ENCODE results near the gene KIT. TPM values are rescaled to one million over a fixed set of nuclear protein-coding genes. Genes with fewer than 3 reads are reported as not detected.

Gene KIT
- total RNA-seq, 2 experiments from 2014 or later: 0.05 to 0.36 TPM

DNA sequence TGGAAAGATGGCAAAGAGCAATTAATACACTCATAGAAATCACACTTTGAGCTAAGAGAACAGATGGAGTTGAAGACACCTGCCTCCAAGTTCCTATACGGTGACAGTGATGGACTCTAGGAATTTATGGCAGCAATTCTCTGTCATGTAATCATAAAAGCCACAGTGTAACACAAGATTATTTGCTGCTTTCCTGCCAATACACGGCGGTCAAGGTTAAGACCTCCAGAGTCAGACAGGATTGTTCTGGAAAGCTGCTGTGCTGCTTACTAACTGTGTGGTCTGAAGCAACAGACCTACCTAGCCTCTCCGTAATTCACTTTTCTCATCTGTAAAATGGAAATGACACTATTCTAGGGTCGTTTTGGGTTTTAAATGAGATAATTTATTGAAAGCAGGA is 14.6 kb upstream of the KIT start:
- intact Hi-C loops (cut with DNase I, micrococcal nuclease): no loop called here
- no peak for ATAC-seq (ENCODE audit: poor library complexity)
- Histone ChIP-seq H3K27ac (ENCODE audit: low read depth in 1 of 2, low read length in 2 of 2) (no peak overlapping the region), H3K4me3 (ENCODE audit: low read length) (no peak overlapping the region), H3K4me1 (ENCODE audit: insufficient read depth, low read length) (no peaks in the 10 kb centered on the region), H3K9me3 (ENCODE audit: control insufficient read depth in 1 of 2, insufficient read depth in 1 of 2, low read length in 2 of 2) (no peaks in the 10 kb centered on the region), H3K27me3 (ENCODE audit: control insufficient read depth in 1 of 2, insufficient read depth in 2 of 2, low read length in 2 of 2) (no peaks in the 10 kb centered on the region), H3K36me3 (ENCODE audit: insufficient read depth, low read length) (no peaks in the 10 kb centered on the region)
- no peaks in the 10 kb centered on the region for H3K4me1 Mint-ChIP-seq (ENCODE audit: low read depth)
- DNase-seq: no peak
- TF ChIP-seq, protein P1, sequence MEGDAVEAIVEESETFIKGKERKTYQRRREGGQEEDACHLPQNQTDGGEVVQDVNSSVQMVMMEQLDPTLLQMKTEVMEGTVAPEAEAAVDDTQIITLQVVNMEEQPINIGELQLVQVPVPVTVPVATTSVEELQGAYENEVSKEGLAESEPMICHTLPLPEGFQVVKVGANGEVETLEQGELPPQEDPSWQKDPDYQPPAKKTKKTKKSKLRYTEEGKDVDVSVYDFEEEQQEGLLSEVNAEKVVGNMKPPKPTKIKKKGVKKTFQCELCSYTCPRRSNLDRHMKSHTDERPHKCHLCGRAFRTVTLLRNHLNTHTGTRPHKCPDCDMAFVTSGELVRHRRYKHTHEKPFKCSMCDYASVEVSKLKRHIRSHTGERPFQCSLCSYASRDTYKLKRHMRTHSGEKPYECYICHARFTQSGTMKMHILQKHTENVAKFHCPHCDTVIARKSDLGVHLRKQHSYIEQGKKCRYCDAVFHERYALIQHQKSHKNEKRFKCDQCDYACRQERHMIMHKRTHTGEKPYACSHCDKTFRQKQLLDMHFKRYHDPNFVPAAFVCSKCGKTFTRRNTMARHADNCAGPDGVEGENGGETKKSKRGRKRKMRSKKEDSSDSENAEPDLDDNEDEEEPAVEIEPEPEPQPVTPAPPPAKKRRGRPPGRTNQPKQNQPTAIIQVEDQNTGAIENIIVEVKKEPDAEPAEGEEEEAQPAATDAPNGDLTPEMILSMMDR (IDR thresholded peaks at IDR 0.05): no peak
- no peak overlapping the region for H3K4me3 Mint-ChIP-seq
- no peaks in the 10 kb centered on the region for H3K36me3 Mint-ChIP-seq (ENCODE audit: low read depth)
- H3K27me3 Mint-ChIP-seq: no peaks in the 10 kb centered on the region
- CTCF ChIA-PET: no interaction called here
- no peak overlapping the region for H3K27ac Mint-ChIP-seq
- POLR2A ChIA-PET: no interaction called here
- H3K9me3 Mint-ChIP-seq: no peaks in the 10 kb centered on the region

DNA sequence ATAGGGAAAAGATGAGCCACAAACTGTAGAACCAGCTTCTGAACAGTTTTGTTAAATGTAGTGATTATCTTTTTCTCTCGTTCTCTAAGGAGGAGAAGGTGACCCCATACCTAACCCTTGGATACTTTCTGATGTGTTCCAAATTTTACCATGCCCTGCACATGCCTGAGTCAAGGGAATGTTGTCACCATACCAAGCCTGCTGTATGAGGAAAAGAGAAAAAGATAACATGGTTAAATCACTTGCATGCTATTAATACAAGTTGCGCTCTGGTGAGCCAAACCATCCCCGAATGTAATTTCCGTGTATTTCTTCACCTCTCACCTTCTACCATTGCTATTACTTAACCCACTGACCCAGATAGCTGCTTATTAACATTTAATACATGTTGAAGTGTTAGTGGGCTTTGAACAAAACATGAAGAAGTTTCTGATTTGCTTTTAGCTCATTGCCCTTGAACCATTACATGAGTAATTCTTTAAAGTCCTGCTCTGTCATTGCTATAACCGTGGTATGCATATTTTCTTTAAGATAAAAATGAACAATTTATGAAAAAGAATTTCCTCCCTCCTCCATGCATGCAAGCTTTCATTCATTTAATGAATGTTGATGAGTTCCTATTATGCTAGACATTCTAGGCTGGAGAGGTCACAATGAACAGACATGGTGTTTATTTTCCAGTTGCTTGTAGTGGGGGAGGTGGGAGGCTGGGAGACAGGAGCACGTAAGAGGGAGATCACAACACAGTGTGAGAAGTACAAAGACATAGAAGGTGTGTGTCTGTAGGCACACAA is 13.6 kb upstream of the KIT start:
- no peaks in the 10 kb centered on the region for H3K27me3 ChIP-seq (ENCODE audit: control insufficient read depth in 1 of 2, insufficient read depth in 2 of 2, low read length in 2 of 2)
- intact Hi-C loops (cut with DNase I, micrococcal nuclease): no loop called here
- DNase-seq (no peak), ATAC-seq (ENCODE audit: poor library complexity) (no peak)
- TF ChIP-seq, protein P1 (IDR thresholded peaks at IDR 0.05): no peak
- H3K4me3 Mint-ChIP-seq: no peak overlapping the region
- H3K27me3 Mint-ChIP-seq: no peaks in the 10 kb centered on the region
- no peak overlapping the region for H3K4me3 ChIP-seq (ENCODE audit: low read length)
- CTCF ChIA-PET: no interaction called here
- H3K27ac ChIP-seq (ENCODE audit: low read depth in 1 of 2, low read length in 2 of 2): no peak overlapping the region
- no peaks in the 10 kb centered on the region for H3K4me1 ChIP-seq (ENCODE audit: insufficient read depth, low read length)
- H3K9me3 ChIP-seq (ENCODE audit: control insufficient read depth in 1 of 2, insufficient read depth in 1 of 2, low read length in 2 of 2): no peaks in the 10 kb centered on the region
- POLR2A ChIA-PET: no interaction called here
- no peaks in the 10 kb centered on the region for H3K36me3 ChIP-seq (ENCODE audit: insufficient read depth, low read length)
- no peak overlapping the region for H3K27ac Mint-ChIP-seq
- H3K36me3 Mint-ChIP-seq (ENCODE audit: low read depth): no peaks in the 10 kb centered on the region
- no peaks in the 10 kb centered on the region for H3K4me1 Mint-ChIP-seq (ENCODE audit: low read depth)
- H3K9me3 Mint-ChIP-seq: no peaks in the 10 kb centered on the region

DNA sequence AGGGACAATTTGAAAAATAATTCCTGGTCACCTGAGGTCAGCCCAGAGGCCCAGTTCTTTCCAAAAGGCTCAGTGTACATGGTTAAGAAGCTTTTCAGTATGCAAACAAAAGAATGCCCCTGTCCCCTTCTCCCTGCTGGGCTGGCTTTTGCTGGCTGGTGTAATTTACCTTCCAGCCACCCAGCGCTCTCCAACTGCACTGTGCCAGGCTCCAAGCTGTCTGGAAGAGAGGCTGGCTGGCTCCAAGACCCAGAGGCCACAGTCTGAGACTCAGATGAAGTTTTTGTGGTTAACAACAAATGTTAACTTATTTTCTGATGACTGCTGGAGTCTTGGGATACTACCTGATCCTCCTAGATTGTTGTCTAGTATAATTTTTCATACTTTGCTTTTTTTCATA is 11.9 kb upstream of the KIT start:
- Mint-ChIP-seq H3K4me3 (no peak overlapping the region), H3K27me3 (no peaks in the 10 kb centered on the region), H3K9me3 (no peaks in the 10 kb centered on the region), H3K27ac (no peak overlapping the region), H3K36me3 (ENCODE audit: low read depth) (no peaks in the 10 kb centered on the region), H3K4me1 (ENCODE audit: low read depth) (no peaks in the 10 kb centered on the region)
- ChIA-PET POLR2A (no interaction called here), CTCF (interaction anchor here (0.6 kb wide), 1 partner anchor 506 kb away, joined by 3 read pairs; no protein-coding TSS in a partner anchor)
- ATAC-seq (ENCODE audit: poor library complexity) (no peak), DNase-seq (no peak)
- Histone ChIP-seq H3K4me1 (ENCODE audit: insufficient read depth, low read length) (no peaks in the 10 kb centered on the region), H3K27ac (ENCODE audit: low read depth in 1 of 2, low read length in 2 of 2) (no peak overlapping the region), H3K9me3 (ENCODE audit: control insufficient read depth in 1 of 2, insufficient read depth in 1 of 2, low read length in 2 of 2) (no peaks in the 10 kb centered on the region), H3K27me3 (ENCODE audit: control insufficient read depth in 1 of 2, insufficient read depth in 2 of 2, low read length in 2 of 2) (no peaks in the 10 kb centered on the region), H3K36me3 (ENCODE audit: insufficient read depth, low read length) (no peaks in the 10 kb centered on the region), H3K4me3 (ENCODE audit: low read length) (no peak overlapping the region)
- TF ChIP-seq, protein P1 (IDR thresholded peaks at IDR 0.05): no peak
- intact Hi-C loops (cut with DNase I, micrococcal nuclease): no loop called here
